IMR-90 (cell line): ENCODE results near the gene INTS14. TPM values are rescaled to one million over a fixed set of nuclear protein-coding genes. Genes with fewer than 3 reads are reported as not detected.

ENCODE experiments used
- ATAC-seq: fragments of 200-7000 bp; cut with Tn5 transposase; 2 replicates; pipeline ENCODE4 v1.9.1; 2020; ENCODE audit warnings: low read depth, mild to moderate bottlenecking, moderate library complexity
- BruUV-seq: library from RNA; stranded (reverse); fragments of 400-500 nt; replicated peaks from 2 replicates; lab custom pipeline; 2021; lab: Mats Ljungman, UMichigan
- CTCF ChIA-PET: fragments of 300-600 bp; formaldehyde crosslinking; extraction: SDS; loops from one replicate; lab custom pipeline; 2021; ENCODE audit warnings: antibody characterized with exemption; lab: Yijun Ruan, JAX
- POLR2A ChIA-PET: fragments of 300-600 bp; sonication (Branson Sonifier 250); formaldehyde crosslinking; loops from one replicate; lab custom pipeline; 2022; ENCODE audit warnings: antibody characterized with exemption; ENCODE audit not compliant: unreplicated experiment; lab: Charles Lee
- DNase-seq: peaks from one replicate; pipeline ENCODE4 v3.0.0; 2013
- H2AFZ ChIP-seq: replicated peaks from 2 replicates; pipeline ENCODE3; 2013; ENCODE audit warnings: low read length, mild to moderate bottlenecking; ENCODE audit not compliant: poor library complexity
- H2AK5ac ChIP-seq: 2 replicates; pipeline ENCODE4 v1.6.1; 2013; ENCODE audit warnings: low read depth, low read length, inconsistent platforms
- H2AK9ac ChIP-seq: replicated peaks from 2 replicates; pipeline ENCODE3; 2013; ENCODE audit warnings: mild to moderate bottlenecking, low read depth, low read length, moderate library complexity; ENCODE audit not compliant: poor library complexity
- H2BK120ac ChIP-seq: 2 replicates; pipeline ENCODE4 v1.6.1; 2013; ENCODE audit warnings: low read depth, low read length, inconsistent platforms
- H2BK15ac ChIP-seq: 3 replicates; pipeline ENCODE4 v1.6.1; 2013; ENCODE audit warnings: low read depth, low read length, inconsistent platforms
- H2BK20ac ChIP-seq: 2 replicates; pipeline ENCODE4 v1.6.1; 2013; ENCODE audit warnings: low read depth, mild to moderate bottlenecking, inconsistent platforms, low read length, moderate library complexity
- H2BK5ac ChIP-seq: 2 replicates; pipeline ENCODE4 v1.6.1; 2013; ENCODE audit warnings: mild to moderate bottlenecking, low read depth, low read length, inconsistent platforms; ENCODE audit not compliant: poor library complexity, severe bottlenecking
- H3K14ac ChIP-seq: replicated peaks from 2 replicates; pipeline ENCODE4 v1.6.1; 2013; ENCODE audit warnings: low read depth, low read length, inconsistent platforms
- H3K18ac ChIP-seq: 2 replicates; pipeline ENCODE4 v1.6.1; 2013; ENCODE audit warnings: low read depth, low read length, control low read depth
- H3K23ac ChIP-seq: 2 replicates; pipeline ENCODE4 v1.6.1; 2013; ENCODE audit warnings: low read depth, low read length, inconsistent platforms
- H3K27ac ChIP-seq: 2 replicates; pipeline ENCODE4 v1.5.1; 2013; ENCODE audit warnings: mild to moderate bottlenecking, control low read depth, low read length; ENCODE audit not compliant: insufficient read depth
- H3K27me3 ChIP-seq: 2 replicates; pipeline ENCODE4 v1.6.1; 2013; ENCODE audit warnings: low read length; ENCODE audit not compliant: control insufficient read depth, insufficient read depth
- H3K36me3 ChIP-seq: 2 replicates; pipeline ENCODE4 v1.6.1; 2013; ENCODE audit warnings: low read length, mixed read lengths; ENCODE audit not compliant: control insufficient read depth, insufficient read depth
- H3K4ac ChIP-seq: 2 replicates; pipeline ENCODE4 v1.6.1; 2013; ENCODE audit warnings: low read depth, low read length, inconsistent platforms
- H3K4me1 ChIP-seq: 2 replicates; pipeline ENCODE4 v1.6.1; 2013; ENCODE audit warnings: low read length, mixed read lengths; ENCODE audit not compliant: control insufficient read depth, insufficient read depth
- H3K4me2 ChIP-seq: 2 replicates; pipeline ENCODE4 v1.6.1; 2013; ENCODE audit warnings: low read depth, mild to moderate bottlenecking, control low read depth, low read length, moderate library complexity
- H3K4me3 ChIP-seq: 2 replicates; pipeline ENCODE4 v1.5.1; 2013; ENCODE audit warnings: low read depth, mild to moderate bottlenecking, control low read depth, low read length, moderate library complexity; ENCODE audit not compliant: insufficient read depth
- H3K56ac ChIP-seq: 2 replicates; pipeline ENCODE4 v1.6.1; 2013; ENCODE audit warnings: low read length, inconsistent platforms; ENCODE audit not compliant: insufficient read depth; ENCODE audit errors: extremely low read depth
- H3K79me1 ChIP-seq, 2 experiments: 2 replicates each; pipeline ENCODE4 v1.6.1; 2013; ENCODE audit warnings: low read length in 2 of 2, inconsistent platforms in 1 of 2, low read depth in 1 of 2
- H3K9ac ChIP-seq: 2 replicates; pipeline ENCODE4 v1.6.1; 2013; ENCODE audit warnings: low read depth, low read length, control low read depth
- H3K9me1 ChIP-seq: 2 replicates; pipeline ENCODE4 v1.6.1; 2013; ENCODE audit warnings: low read length, inconsistent platforms; ENCODE audit not compliant: insufficient read depth
- H3K9me3 ChIP-seq: 2 replicates; pipeline ENCODE4 v1.6.1; 2013; ENCODE audit warnings: low read length; ENCODE audit not compliant: control insufficient read depth, insufficient read depth
- H4K20me1 ChIP-seq: 2 replicates; pipeline ENCODE4 v1.6.1; 2013; ENCODE audit warnings: low read length, inconsistent platforms; ENCODE audit not compliant: insufficient read depth
- H4K5ac ChIP-seq: 2 replicates; pipeline ENCODE4 v1.6.1; 2013; ENCODE audit warnings: mild to moderate bottlenecking, low read depth, low read length, control low read depth
- H4K8ac ChIP-seq, 2 experiments: 2 replicates each; pipeline ENCODE4 v1.6.1; 2013; ENCODE audit warnings: low read depth in 2 of 2, low read length in 2 of 2, control low read depth in 1 of 2, inconsistent platforms in 1 of 2
- H4K91ac ChIP-seq: 2 replicates; pipeline ENCODE4 v1.6.1; 2013; ENCODE audit warnings: low read depth, low read length, inconsistent platforms; ENCODE audit not compliant: insufficient read depth
- BHLHE40 ChIP-seq: fragments of 150-350 bp; IDR thresholded peaks from 2 replicates; pipeline ENCODE4 v1.6.1; 2016; ENCODE audit warnings: mild to moderate bottlenecking, low read depth, low read length
- CEBPB ChIP-seq: IDR thresholded peaks from 2 replicates; pipeline ENCODE4 v1.6.1; 2012; ENCODE audit warnings: low read depth, low read length, improper control_type of control experiment
- ELK1 ChIP-seq: fragments of 150-350 bp; IDR thresholded peaks from 2 replicates; pipeline ENCODE4 v1.6.1; 2016; ENCODE audit warnings: low read depth, mild to moderate bottlenecking, low read length, moderate library complexity, borderline replicate concordance
- FOS ChIP-seq: fragments of 150-350 bp; IDR thresholded peaks from 2 replicates; pipeline ENCODE4 v1.6.1; 2016; ENCODE audit warnings: low read depth, low read length
- MAZ ChIP-seq: IDR thresholded peaks from 2 replicates; pipeline ENCODE4 v1.6.1; 2012; ENCODE audit warnings: low read depth, mild to moderate bottlenecking, low read length, improper control_type of control experiment, moderate library complexity, borderline replicate concordance
- NFE2L2 ChIP-seq: fragments of 150-350 bp; IDR thresholded peaks from 2 replicates; pipeline ENCODE4 v1.6.1; 2016; ENCODE audit warnings: low read depth, mild to moderate bottlenecking, low read length
- POLR2A ChIP-seq: IDR thresholded peaks from 2 replicates; pipeline ENCODE4 v1.6.1; 2012; ENCODE audit warnings: mild to moderate bottlenecking, low read depth, low read length
- RAD21 ChIP-seq: IDR thresholded peaks from 2 replicates; pipeline ENCODE4 v1.6.1; 2012; ENCODE audit warnings: low read length, improper control_type of control experiment
- RCOR1 ChIP-seq: IDR thresholded peaks from 2 replicates; pipeline ENCODE4 v1.6.1; 2012; ENCODE audit warnings: mild to moderate bottlenecking, low read length, improper control_type of control experiment; ENCODE audit not compliant: insufficient replicate concordance
- SMC3 ChIP-seq: fragments of 150-350 bp; IDR thresholded peaks from 2 replicates; pipeline ENCODE4 v1.6.1; 2016; ENCODE audit warnings: low read depth, mild to moderate bottlenecking, antibody characterized with exemption, low read length, moderate library complexity
- USF2 ChIP-seq: fragments of 150-350 bp; IDR thresholded peaks from 2 replicates; pipeline ENCODE4 v1.6.1; 2017; ENCODE audit warnings: mild to moderate bottlenecking, antibody characterized with exemption, low read length, low read depth
- dilution Hi-C: fragments of 300-500 bp; cut with HindIII; formaldehyde crosslinking; loops from one replicate; pipeline ENCODE4 v1.14.3; 2018; ENCODE audit warnings: low sequenced_read_pairs; ENCODE audit not compliant: unreplicated experiment
- in situ Hi-C: fragments of 300-500 bp; cut with MboI; formaldehyde crosslinking; loops from 3 replicates; pipeline ENCODE4 v1.14.3; 2019; ENCODE audit warnings: low sequenced_read_pairs, inconsistent platforms, mixed read lengths
- intact Hi-C: fragments of 100-400 bp; cut with micrococcal nuclease; formaldehyde crosslinking; loops from 2 replicates; pipeline ENCODE4 v1.10.0; 2022
- polyA plus RNA-seq, 3 experiments: library from polyadenylated mRNA; depleted of rRNA; stranded (reverse); fragments of >200 nt; gene quantifications; 2 replicates each; pipeline ENCODE4 v1.2.3, GENCODE V29; 2012; ENCODE audit warnings: low replicate concordance in 1 of 3
- total RNA-seq: library from RNA; depleted of rRNA; stranded (reverse); fragments of >200 nt; gene quantifications from 2 replicates; pipeline ENCODE4 v1.2.3, GENCODE V29; 2012

Gene INTS14
- total and polyA plus RNA-seq, 2 of the 4 experiments (the other 2 are of a cell fraction): 22.9 to 39.5 TPM

GRCh38 chr15:65584241-65584640 lies 26.7 kb downstream of the INTS14 start:
- no peak overlapping the region for H2BK120ac ChIP-seq
- no peak overlapping the region for H3K4me2 ChIP-seq
- intact Hi-C loops (no loop called here), in situ Hi-C loops (no loop called here), dilution Hi-C loops (no loop called here)
- no peak for TF ChIP-seq FOS
- TF ChIP-seq MAZ: no peak
- TF ChIP-seq USF2: no peak
- TF ChIP-seq ELK1: no peak
- no peak for TF ChIP-seq RAD21
- no peak for TF ChIP-seq SMC3
- TF ChIP-seq BHLHE40: no peak
- TF ChIP-seq RCOR1: no peak
- no peak for TF ChIP-seq CEBPB
- no peak for TF ChIP-seq NFE2L2
- TF ChIP-seq POLR2A: no peak
- H2BK15ac ChIP-seq: no peak overlapping the region
- H3K23ac ChIP-seq: no peak overlapping the region
- H2AK5ac ChIP-seq: no peak overlapping the region
- no peak overlapping the region for H4K5ac ChIP-seq
- H4K8ac ChIP-seq: no peak overlapping the region
- H3K36me3 ChIP-seq: peaks cover 29% of the 10 kb centered on the region
- no TSS peak for BruUV-seq
- H4K20me1 ChIP-seq: no peaks in the 10 kb centered on the region
- H3K4ac ChIP-seq: no peak overlapping the region
- H3K27ac ChIP-seq: no peak overlapping the region
- no peak for ATAC-seq
- no peak for DNase-seq
- no peak overlapping the region for H2BK5ac ChIP-seq
- no peak overlapping the region for H3K9ac ChIP-seq
- no peak overlapping the region for H2BK20ac ChIP-seq
- H3K14ac ChIP-seq: no peak overlapping the region
- no peaks in the 10 kb centered on the region for H3K9me3 ChIP-seq
- H4K91ac ChIP-seq: no peak overlapping the region
- ChIA-PET POLR2A (no interaction called here), CTCF (no interaction called here)
- no peaks in the 10 kb centered on the region for H3K27me3 ChIP-seq
- no peak overlapping the region for H2AFZ ChIP-seq
- no peak overlapping the region for H2AK9ac ChIP-seq
- H3K18ac ChIP-seq: no peak overlapping the region
- H3K4me3 ChIP-seq: no peak overlapping the region
- H3K9me1 ChIP-seq: peaks cover 7% of the 10 kb centered on the region
- H3K56ac ChIP-seq: no peak overlapping the region
- peaks cover 6% of the 10 kb centered on the region for H3K4me1 ChIP-seq
- peaks cover 0 to 8% of the 10 kb centered on the region in 2 experiments; a peak in 3 of 4 replicates for H3K79me1 ChIP-seq
